ENCODE measurements around the gene TRIM2.

DNA sequence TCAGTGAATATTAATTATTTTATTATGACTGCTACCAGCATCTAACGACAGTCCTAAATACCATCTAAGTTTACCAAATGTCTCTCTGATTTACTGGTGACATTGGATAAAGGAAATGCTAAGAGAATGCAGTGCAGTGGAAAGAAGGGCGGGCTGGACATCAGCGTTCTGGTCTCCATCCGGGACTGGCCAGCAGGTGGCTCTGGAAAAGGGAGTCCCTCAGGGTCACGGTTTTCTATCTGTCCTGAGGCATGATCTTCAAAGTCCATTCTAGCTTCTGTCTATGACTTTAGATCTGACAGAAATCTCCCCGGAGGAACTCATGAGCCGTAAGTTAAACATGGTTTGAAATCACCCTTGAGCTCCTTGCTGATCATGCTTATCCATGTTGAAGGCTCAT, 3.3 kb downstream of the TRIM2 start:
- TF ChIP-seq POLR2AphosphoS5 (IDR thresholded peaks at IDR 0.05; ENCODE audit: low read depth, low read length) (no peak), TAF1 (IDR thresholded peaks at IDR 0.05; ENCODE audit: borderline replicate concordance, insufficient read depth, low read length) (no peak), SIN3A (IDR thresholded peaks at IDR 0.05; ENCODE audit: borderline replicate concordance, insufficient read depth, low read length) (no peak)
- TF ChIP-seq, protein P1, sequence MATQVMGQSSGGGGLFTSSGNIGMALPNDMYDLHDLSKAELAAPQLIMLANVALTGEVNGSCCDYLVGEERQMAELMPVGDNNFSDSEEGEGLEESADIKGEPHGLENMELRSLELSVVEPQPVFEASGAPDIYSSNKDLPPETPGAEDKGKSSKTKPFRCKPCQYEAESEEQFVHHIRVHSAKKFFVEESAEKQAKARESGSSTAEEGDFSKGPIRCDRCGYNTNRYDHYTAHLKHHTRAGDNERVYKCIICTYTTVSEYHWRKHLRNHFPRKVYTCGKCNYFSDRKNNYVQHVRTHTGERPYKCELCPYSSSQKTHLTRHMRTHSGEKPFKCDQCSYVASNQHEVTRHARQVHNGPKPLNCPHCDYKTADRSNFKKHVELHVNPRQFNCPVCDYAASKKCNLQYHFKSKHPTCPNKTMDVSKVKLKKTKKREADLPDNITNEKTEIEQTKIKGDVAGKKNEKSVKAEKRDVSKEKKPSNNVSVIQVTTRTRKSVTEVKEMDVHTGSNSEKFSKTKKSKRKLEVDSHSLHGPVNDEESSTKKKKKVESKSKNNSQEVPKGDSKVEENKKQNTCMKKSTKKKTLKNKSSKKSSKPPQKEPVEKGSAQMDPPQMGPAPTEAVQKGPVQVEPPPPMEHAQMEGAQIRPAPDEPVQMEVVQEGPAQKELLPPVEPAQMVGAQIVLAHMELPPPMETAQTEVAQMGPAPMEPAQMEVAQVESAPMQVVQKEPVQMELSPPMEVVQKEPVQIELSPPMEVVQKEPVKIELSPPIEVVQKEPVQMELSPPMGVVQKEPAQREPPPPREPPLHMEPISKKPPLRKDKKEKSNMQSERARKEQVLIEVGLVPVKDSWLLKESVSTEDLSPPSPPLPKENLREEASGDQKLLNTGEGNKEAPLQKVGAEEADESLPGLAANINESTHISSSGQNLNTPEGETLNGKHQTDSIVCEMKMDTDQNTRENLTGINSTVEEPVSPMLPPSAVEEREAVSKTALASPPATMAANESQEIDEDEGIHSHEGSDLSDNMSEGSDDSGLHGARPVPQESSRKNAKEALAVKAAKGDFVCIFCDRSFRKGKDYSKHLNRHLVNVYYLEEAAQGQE (IDR thresholded peaks at IDR 0.05; ENCODE audit: insufficient read depth in 1 of 2, low read depth in 2 of 2, low read length in 2 of 2) = no peak
